Right atrium auricular region (tissue), 2 donors: ENCODE measurements around the gene ZCCHC4. TPM values are rescaled to one million over a fixed set of nuclear protein-coding genes. Genes with fewer than 3 reads are reported as not detected.

Experiments used
- DNase-seq: peaks from one replicate; pipeline ENCODE4 v3.0.0-alpha.2; 2019; ENCODE audit warnings: low spot score
- H3K27ac ChIP-seq, 2 donors: fragments of 200-600 bp; sonication (generic); 1 replicate in 1 of 2; 2 replicates in 1 of 2; pipeline ENCODE4 v1.5.1; 2016 to 2019
- H3K27me3 ChIP-seq, 2 donors: fragments of 200-600 bp; sonication (generic); one replicate each; pipeline versions ENCODE4 v1.5.1 to v1.6.0; 2017 to 2019
- H3K36me3 ChIP-seq: fragments of 200-600 bp; sonication (generic); one replicate; pipeline ENCODE4 v1.5.1; 2016
- H3K4me1 ChIP-seq, 2 donors: fragments of 200-600 bp; sonication (generic); one replicate each; pipeline versions ENCODE4 v1.5.1 to v1.6.0; 2017 to 2019
- H3K4me3 ChIP-seq, 2 donors: fragments of 200-600 bp; sonication (generic); 1 replicate in 1 of 2; 2 replicates in 1 of 2; pipeline ENCODE4 v1.5.1; 2017 to 2019; ENCODE audit warnings: mild to moderate bottlenecking in 1 of 2, moderate library complexity in 1 of 2
- H3K9me3 ChIP-seq, 2 donors: fragments of 200-600 bp; sonication (generic); one replicate each; pipeline ENCODE4 v1.5.1; 2019
- total RNA-seq, 2 donors: library from RNA; depleted of rRNA; stranded (reverse); fragments of >200 nt; gene quantifications; one replicate each; pipeline ENCODE4 v1.1.0, GENCODE V29; 2016
- TF ChIP-seq, protein P1 (sequence below), 2 donors: fragments of 200-600 bp; sonication (generic); IDR thresholded peaks; one replicate each; pipeline ENCODE4 v1.5.1; 2019; ENCODE audit warnings: antibody characterized with exemption in 2 of 2

The ZCCHC4 gene
- total RNA-seq, 2 donors from 2014 or later: 7.4 to 7.9 TPM

DNA sequence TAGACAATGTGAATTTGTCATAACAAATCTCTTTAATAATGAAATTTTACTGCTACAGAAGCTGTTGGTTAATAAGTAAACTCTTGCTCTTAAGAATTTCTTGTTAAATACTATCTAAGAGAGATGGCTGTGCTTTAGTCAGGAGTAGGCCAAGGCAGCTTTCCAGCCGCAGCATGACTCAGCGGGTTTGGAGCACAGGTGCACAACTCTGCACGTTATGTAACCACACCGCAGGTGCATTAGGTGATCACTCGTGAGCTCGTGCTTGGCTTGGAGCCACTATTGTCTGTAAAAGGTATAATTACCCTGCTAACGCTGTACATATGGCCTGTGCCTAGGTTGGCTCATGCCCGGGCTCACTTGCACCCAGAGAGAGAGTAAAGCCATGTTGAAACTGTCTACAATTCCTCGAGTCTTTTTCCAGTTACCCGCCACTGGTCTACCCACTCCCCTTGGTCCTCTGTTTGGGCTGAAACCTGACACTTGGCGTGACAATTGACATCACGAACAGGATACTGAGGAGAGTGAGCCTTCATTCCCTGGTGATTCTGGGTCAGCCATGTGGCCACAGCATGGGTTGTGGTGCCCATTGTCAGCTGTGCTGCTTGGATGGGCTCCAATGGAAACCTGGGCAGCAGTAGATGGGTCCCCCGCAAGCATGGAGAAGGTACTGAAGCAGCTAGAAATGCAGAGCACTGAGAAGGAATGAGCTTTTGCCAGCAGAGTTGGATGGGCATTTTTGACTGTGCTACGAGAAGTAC lies 46.1 kb downstream of the ZCCHC4 start:
- no peak for DNase-seq
- TF ChIP-seq, protein P1, sequence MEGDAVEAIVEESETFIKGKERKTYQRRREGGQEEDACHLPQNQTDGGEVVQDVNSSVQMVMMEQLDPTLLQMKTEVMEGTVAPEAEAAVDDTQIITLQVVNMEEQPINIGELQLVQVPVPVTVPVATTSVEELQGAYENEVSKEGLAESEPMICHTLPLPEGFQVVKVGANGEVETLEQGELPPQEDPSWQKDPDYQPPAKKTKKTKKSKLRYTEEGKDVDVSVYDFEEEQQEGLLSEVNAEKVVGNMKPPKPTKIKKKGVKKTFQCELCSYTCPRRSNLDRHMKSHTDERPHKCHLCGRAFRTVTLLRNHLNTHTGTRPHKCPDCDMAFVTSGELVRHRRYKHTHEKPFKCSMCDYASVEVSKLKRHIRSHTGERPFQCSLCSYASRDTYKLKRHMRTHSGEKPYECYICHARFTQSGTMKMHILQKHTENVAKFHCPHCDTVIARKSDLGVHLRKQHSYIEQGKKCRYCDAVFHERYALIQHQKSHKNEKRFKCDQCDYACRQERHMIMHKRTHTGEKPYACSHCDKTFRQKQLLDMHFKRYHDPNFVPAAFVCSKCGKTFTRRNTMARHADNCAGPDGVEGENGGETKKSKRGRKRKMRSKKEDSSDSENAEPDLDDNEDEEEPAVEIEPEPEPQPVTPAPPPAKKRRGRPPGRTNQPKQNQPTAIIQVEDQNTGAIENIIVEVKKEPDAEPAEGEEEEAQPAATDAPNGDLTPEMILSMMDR (IDR thresholded peaks at IDR 0.05): no peak
- no peaks in the 10 kb centered on the region for H3K27me3 ChIP-seq
- no peaks in the 10 kb centered on the region for H3K36me3 ChIP-seq
- H3K27ac ChIP-seq: no peak overlapping the region
- no peaks in the 10 kb centered on the region for H3K4me1 ChIP-seq
- H3K9me3 ChIP-seq: no peaks in the 10 kb centered on the region
- no peak overlapping the region for H3K4me3 ChIP-seq

DNA sequence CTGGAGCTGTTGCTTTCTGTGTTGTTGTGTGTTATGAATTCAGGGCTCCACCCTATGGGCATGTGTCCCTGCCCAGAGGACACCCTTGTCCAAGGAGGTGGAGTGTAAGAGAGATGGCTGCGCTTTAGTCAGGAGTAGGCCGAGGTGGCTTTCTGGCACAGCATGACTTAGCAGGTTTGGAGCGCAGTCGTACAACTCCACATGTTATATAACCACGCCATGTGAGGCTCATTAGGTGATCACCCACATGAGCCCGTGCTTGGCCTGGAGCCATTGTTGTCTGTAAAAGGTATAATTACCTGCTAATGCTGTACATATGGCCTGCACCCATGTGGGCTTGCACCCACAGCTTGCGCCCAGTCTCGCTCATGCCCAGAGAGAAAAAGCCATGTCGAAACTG lies 48.7 kb downstream of the ZCCHC4 start:
- no peaks in the 10 kb centered on the region for H3K27me3 ChIP-seq
- TF ChIP-seq, protein P1 (IDR thresholded peaks at IDR 0.05): no peak
- H3K4me3 ChIP-seq: no peak overlapping the region
- no peak overlapping the region for H3K27ac ChIP-seq
- no peaks in the 10 kb centered on the region for H3K9me3 ChIP-seq
- no peak for DNase-seq
- H3K36me3 ChIP-seq: no peaks in the 10 kb centered on the region
- H3K4me1 ChIP-seq: no peaks in the 10 kb centered on the region

DNA sequence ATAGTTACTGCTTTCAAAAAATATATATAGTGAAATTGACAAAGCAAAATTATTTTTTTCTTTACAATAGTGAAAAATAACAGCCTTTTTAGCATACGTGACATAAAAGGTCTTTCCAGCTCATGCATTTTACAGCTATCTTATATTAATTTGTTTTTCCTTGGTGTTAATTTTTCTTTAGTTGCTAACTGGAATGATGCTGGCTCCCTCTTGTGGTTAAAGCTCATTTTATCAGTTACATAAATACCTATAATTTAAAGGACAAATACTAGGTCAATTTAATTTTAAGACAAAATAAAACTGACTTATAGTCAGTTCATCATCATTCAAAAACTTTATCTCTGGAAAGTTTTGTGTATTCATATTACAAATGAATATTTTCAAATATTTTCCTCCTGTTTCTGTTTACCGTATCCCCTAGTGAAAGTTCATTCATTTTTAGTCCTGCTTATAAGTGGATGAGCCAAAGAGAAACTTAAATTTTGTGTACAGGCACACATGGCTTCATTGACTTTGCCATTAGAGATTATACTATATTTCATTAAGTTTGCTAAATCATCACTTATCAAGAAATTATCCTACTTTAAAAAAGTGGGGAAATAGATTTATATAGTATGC lies 54.5 kb downstream of the ZCCHC4 start:
- Histone ChIP-seq H3K27ac (no peak overlapping the region), H3K9me3 (no peaks in the 10 kb centered on the region), H3K36me3 (peaks cover 14% of the 10 kb centered on the region), H3K4me3 (no peak overlapping the region), H3K4me1 (no peaks in the 10 kb centered on the region), H3K27me3 (no peaks in the 10 kb centered on the region)
- TF ChIP-seq, protein P1 (IDR thresholded peaks at IDR 0.05): peak in 1 of 2 donors; percentile 70
- no peak for DNase-seq

DNA sequence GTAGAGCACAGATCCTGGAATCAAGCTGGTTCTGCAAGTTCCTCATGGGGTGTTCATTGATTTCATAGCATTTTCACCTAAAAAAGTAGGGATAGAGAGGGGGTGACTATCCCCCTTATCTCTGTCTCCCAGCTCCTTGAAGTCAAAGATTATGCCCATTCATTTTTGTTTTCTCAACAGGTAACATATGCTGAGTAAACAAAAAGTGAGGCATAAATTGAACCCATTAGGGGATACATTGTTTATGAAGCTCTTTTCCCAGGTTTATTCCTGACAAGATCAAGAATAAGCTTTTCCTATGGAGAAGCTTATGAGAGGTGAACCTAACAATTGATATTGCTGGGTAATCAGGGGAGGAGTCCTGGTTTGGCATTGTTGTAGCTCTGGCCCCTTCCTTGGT lies 55.3 kb downstream of the ZCCHC4 start:
- TF ChIP-seq, protein P1 (IDR thresholded peaks at IDR 0.05): no peak
- Histone ChIP-seq H3K4me1 (no peaks in the 10 kb centered on the region), H3K9me3 (no peaks in the 10 kb centered on the region), H3K27me3 (no peaks in the 10 kb centered on the region), H3K27ac (no peak overlapping the region), H3K36me3 (peaks cover 14% of the 10 kb centered on the region), H3K4me3 (no peak overlapping the region)
- no peak for DNase-seq

DNA sequence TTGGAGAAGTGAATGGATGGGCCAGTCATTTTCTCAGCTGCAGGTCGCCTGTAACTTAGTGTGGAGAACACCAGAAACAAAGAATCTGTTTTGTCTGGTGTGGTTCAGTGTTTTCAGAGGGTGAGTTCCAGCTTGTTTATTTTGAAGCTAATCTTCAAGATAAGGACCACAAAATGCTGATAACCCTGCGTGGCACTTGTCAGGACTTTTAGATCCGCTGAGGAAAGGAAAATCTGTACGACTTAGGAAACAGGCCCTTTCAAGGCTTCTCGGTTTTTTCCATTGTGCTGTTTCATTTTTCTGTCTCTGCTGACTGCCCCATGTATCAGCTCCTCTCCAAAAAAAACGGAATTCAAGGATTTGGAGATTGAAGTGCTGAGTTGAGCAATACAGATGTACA lies 55.7 kb downstream of the ZCCHC4 start:
- TF ChIP-seq, protein P1 (IDR thresholded peaks at IDR 0.05): no peak
- H3K9me3 ChIP-seq: no peaks in the 10 kb centered on the region
- no peak overlapping the region for H3K4me3 ChIP-seq
- DNase-seq: no peak
- H3K36me3 ChIP-seq: peaks cover 14% of the 10 kb centered on the region
- no peak overlapping the region for H3K27ac ChIP-seq
- H3K27me3 ChIP-seq: no peaks in the 10 kb centered on the region
- H3K4me1 ChIP-seq: no peaks in the 10 kb centered on the region
